H9 (cell line): ENCODE results near the gene LSM2. TPM values are rescaled to one million over a fixed set of nuclear protein-coding genes. Genes with fewer than 3 reads are reported as not detected.
A peak's percentile ranks its signal among the peaks of the same experiment; 100 is the strongest.

Source experiments
- DNase-seq: peaks from one replicate; pipeline ENCODE4 v3.0.0-alpha.2; 2017
- H2AFZ ChIP-seq: one replicate; pipeline ENCODE4 v1.6.1; 2013; ENCODE audit warnings: mild to moderate bottlenecking, low read length, control low read depth, moderate library complexity
- H2AK5ac ChIP-seq: 2 replicates; pipeline ENCODE4 v1.6.1; 2013; ENCODE audit warnings: low read length, control low read depth, mixed read lengths; ENCODE audit not compliant: insufficient read length
- H2BK120ac ChIP-seq: one replicate; pipeline ENCODE4 v1.6.1; 2013; ENCODE audit warnings: low read depth, mild to moderate bottlenecking, low read length, control low read depth, inconsistent platforms; ENCODE audit not compliant: poor library complexity, severe bottlenecking
- H2BK12ac ChIP-seq: 2 replicates; pipeline ENCODE4 v1.6.1; 2013; ENCODE audit warnings: low read length, control low read depth, mixed read lengths, low read depth; ENCODE audit not compliant: insufficient read length
- H2BK15ac ChIP-seq: 2 replicates; pipeline ENCODE4 v1.6.1; 2013; ENCODE audit warnings: low read depth, low read length, control low read depth
- H2BK20ac ChIP-seq: one replicate; pipeline ENCODE4 v1.6.1; 2013; ENCODE audit warnings: low read depth, mild to moderate bottlenecking, low read length, control low read depth, inconsistent platforms; ENCODE audit not compliant: poor library complexity, severe bottlenecking
- H2BK5ac ChIP-seq: 2 replicates; pipeline ENCODE4 v1.6.1; 2013; ENCODE audit warnings: low read length, control low read depth, mixed read lengths; ENCODE audit not compliant: insufficient read length
- H3K14ac ChIP-seq: 2 replicates; pipeline ENCODE4 v1.6.1; 2013; ENCODE audit warnings: low read length, control low read depth; ENCODE audit not compliant: insufficient read depth
- H3K18ac ChIP-seq: 2 replicates; pipeline ENCODE4 v1.6.1; 2013; ENCODE audit warnings: low read depth, mild to moderate bottlenecking, mixed read lengths, low read length, control low read depth; ENCODE audit not compliant: insufficient read length
- H3K23ac ChIP-seq: 2 replicates; pipeline ENCODE4 v1.6.1; 2013; ENCODE audit warnings: low read length, control low read depth, mixed read lengths, low read depth; ENCODE audit not compliant: insufficient read length
- H3K23me2 ChIP-seq: 2 replicates; pipeline ENCODE4 v1.6.1; 2013; ENCODE audit warnings: low read depth, mild to moderate bottlenecking, mixed read lengths, low read length, control low read depth; ENCODE audit not compliant: insufficient read length, poor library complexity, severe bottlenecking
- H3K27ac ChIP-seq: 2 replicates; pipeline ENCODE4 v1.5.1; 2013; ENCODE audit warnings: low read length, control low read depth, mixed read lengths, low read depth; ENCODE audit not compliant: insufficient read length
- H3K27me3 ChIP-seq: 2 replicates; pipeline ENCODE4 v1.6.1; 2013; ENCODE audit warnings: low read length, control low read depth, inconsistent platforms; ENCODE audit not compliant: insufficient read depth
- H3K4ac ChIP-seq: 2 replicates; pipeline ENCODE4 v1.6.1; 2013; ENCODE audit warnings: low read depth, mild to moderate bottlenecking, control low read depth, inconsistent platforms, low read length, moderate library complexity
- H3K4me1 ChIP-seq: 2 replicates; pipeline ENCODE4 v1.6.1; 2013; ENCODE audit warnings: low read length, control low read depth, inconsistent platforms; ENCODE audit not compliant: insufficient read depth
- H3K4me2 ChIP-seq: 2 replicates; pipeline ENCODE4 v1.6.1; 2013; ENCODE audit warnings: low read length, control low read depth, mixed read lengths; ENCODE audit not compliant: insufficient read length, insufficient read depth
- H3K56ac ChIP-seq: 2 replicates; pipeline ENCODE4 v1.6.1; 2013; ENCODE audit warnings: low read depth, mild to moderate bottlenecking, mixed read lengths, low read length, control low read depth; ENCODE audit not compliant: insufficient read length
- H3K79me1 ChIP-seq: 2 replicates; pipeline ENCODE4 v1.6.1; 2013; ENCODE audit warnings: low read depth, mild to moderate bottlenecking, moderate library complexity, low read length, control low read depth, inconsistent platforms; ENCODE audit not compliant: insufficient read depth, poor library complexity, severe bottlenecking
- H3K79me2 ChIP-seq: 2 replicates; pipeline ENCODE4 v1.6.1; 2013; ENCODE audit warnings: low read length, control low read depth, inconsistent platforms; ENCODE audit not compliant: insufficient read depth
- H3K9ac ChIP-seq: 2 replicates; pipeline ENCODE4 v1.6.1; 2013; ENCODE audit warnings: low read length, control low read depth, mixed read lengths; ENCODE audit not compliant: insufficient read length; ENCODE audit errors: extremely low read depth
- H3K9me3 ChIP-seq: one replicate; pipeline ENCODE4 v1.6.1; 2013; ENCODE audit warnings: low read depth, low read length, inconsistent platforms; ENCODE audit not compliant: control insufficient read depth
- H3T11ph ChIP-seq: one replicate; pipeline ENCODE4 v1.6.1; 2013; ENCODE audit warnings: mild to moderate bottlenecking, low read length, control low read depth, inconsistent platforms
- H4K20me1 ChIP-seq: one replicate; pipeline ENCODE4 v1.6.1; 2013; ENCODE audit not compliant: control insufficient read depth, insufficient read length, insufficient read depth
- H4K5ac ChIP-seq: 2 replicates; pipeline ENCODE4 v1.6.1; 2013; ENCODE audit warnings: low read depth, mild to moderate bottlenecking, mixed read lengths, low read length, control low read depth; ENCODE audit not compliant: insufficient read length
- H4K8ac ChIP-seq: replicated peaks from 2 replicates; pipeline ENCODE4 v1.6.1; 2013; ENCODE audit warnings: low read length, control low read depth, mixed read lengths, low read depth; ENCODE audit not compliant: insufficient read length
- H4K91ac ChIP-seq: 2 replicates; pipeline ENCODE4 v1.6.1; 2013; ENCODE audit warnings: low read depth, mild to moderate bottlenecking, moderate library complexity, mixed read lengths, low read length, control low read depth; ENCODE audit not compliant: insufficient read length
- H3K27ac Mint-ChIP-seq, 3 experiments: 2 replicates in 2 of 3; 3 replicates in 1 of 3; pipeline ENCODE4 v1.8.0; 2020 to 2021; ENCODE audit warnings: mixed read lengths in 3 of 3, mild to moderate bottlenecking in 1 of 3, moderate library complexity in 1 of 3
- H3K27me3 Mint-ChIP-seq: 2 replicates; pipeline ENCODE4 v1.8.0; 2021; ENCODE audit warnings: low read depth, mild to moderate bottlenecking, moderate library complexity, mixed read lengths
- H3K36me3 Mint-ChIP-seq, 3 experiments: 2 replicates in 2 of 3; 3 replicates in 1 of 3; pipeline ENCODE4 v1.8.0; 2020 to 2021; ENCODE audit warnings: low read depth in 3 of 3, mixed read lengths in 3 of 3; ENCODE audit not compliant: insufficient read depth in 1 of 3
- H3K4me1 Mint-ChIP-seq, 2 experiments: 2 replicates each; pipeline ENCODE4 v1.8.0; 2020; ENCODE audit warnings: mixed read lengths in 2 of 2
- H3K4me3 Mint-ChIP-seq, 2 experiments: 2 replicates in 1 of 2; 3 replicates in 1 of 2; pipeline ENCODE4 v1.8.0; 2020 to 2021; ENCODE audit warnings: mild to moderate bottlenecking in 2 of 2, mixed read lengths in 2 of 2, moderate library complexity in 1 of 2
- H3K9me3 Mint-ChIP-seq, 2 experiments: 2 replicates in 1 of 2; 3 replicates in 1 of 2; pipeline ENCODE4 v1.8.0; 2020; ENCODE audit warnings: mild to moderate bottlenecking in 2 of 2, mixed read lengths in 2 of 2, moderate library complexity in 1 of 2
- CTCF ChIP-seq: fragments of 200-600 bp; sonication (generic); conservative IDR thresholded peaks from 3 replicates; pipeline ENCODE4 v1.8.0; 2021; ENCODE audit warnings: antibody characterized with exemption, mild to moderate bottlenecking
- WGBS: extraction: QIAGEN DNeasy Blood & Tissue Kit; methylation state at CpG from one replicate; pipeline ENCODE4 v1.1.7; 2013; ENCODE audit warnings: missing lambda C conversion rate, low lambda C conversion rate, mixed read lengths; ENCODE audit not compliant: insufficient read length; ENCODE audit errors: extremely low coverage; 5-methylcytosine and 5-hydroxymethylcytosine counted together
- total RNA-seq: library from RNA; stranded (reverse); gene quantifications from 2 replicates; pipeline ENCODE4 v1.2.1, GENCODE V29; 2021

Gene LSM2
- total RNA-seq, 1 experiment from 2014 or later = 123 TPM

DNA sequence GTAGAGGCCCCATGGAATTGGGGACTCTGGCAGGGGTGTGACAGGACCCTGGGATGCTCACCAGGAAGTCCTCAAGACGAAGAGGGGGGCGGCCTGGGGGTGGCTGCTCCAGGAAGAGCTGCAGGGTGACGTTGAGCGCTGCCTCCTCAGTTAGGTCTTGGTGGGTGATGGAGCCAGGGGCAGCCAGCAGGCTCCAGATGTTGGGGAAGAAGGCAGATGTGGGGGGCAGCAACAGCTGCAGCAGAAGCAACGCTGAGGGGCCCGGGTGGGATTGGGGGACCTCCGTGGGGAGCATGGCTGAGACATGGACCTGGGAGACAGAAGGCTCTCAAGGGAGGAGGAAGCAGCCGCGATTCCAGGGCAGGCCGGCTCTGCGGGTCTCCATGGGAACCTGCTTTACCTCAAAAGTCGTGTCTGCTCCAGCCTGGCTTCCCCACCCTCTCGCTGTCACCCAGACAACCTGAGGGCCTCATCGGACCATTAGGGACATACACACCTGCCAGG is 30.2 kb downstream of the LSM2 start:
- no peak for DNase-seq
- Histone ChIP-seq H4K20me1 (no peaks in the 10 kb centered on the region), H3K9ac (no peak overlapping the region), H2AK5ac (no peak overlapping the region), H4K5ac (no peak overlapping the region), H2BK120ac (no peak overlapping the region), H2BK5ac (no peak overlapping the region), H4K8ac (no peak overlapping the region), H3K27me3 (no peaks in the 10 kb centered on the region), H2BK20ac (no peak overlapping the region), H3K56ac (no peak overlapping the region), H3K27ac (no peak overlapping the region), H3K4ac (no peak overlapping the region), H3K14ac (no peak overlapping the region), H2AFZ (no peak overlapping the region), H2BK12ac (no peak overlapping the region), H3K79me1 (no peaks in the 10 kb centered on the region), H3K18ac (no peak overlapping the region), H4K91ac (no peak overlapping the region), H3K4me2 (no peak overlapping the region), H3K4me1 (no peaks in the 10 kb centered on the region), H3K23me2 (no peaks in the 10 kb centered on the region), H3T11ph (no peak overlapping the region), H3K79me2 (no peaks in the 10 kb centered on the region), H2BK15ac (no peak overlapping the region), H3K9me3 (no peaks in the 10 kb centered on the region), H3K23ac (no peak overlapping the region)
- Mint-ChIP-seq H3K4me1 (peaks cover 5 to 10% of the 10 kb centered on the region in 2 experiments; a peak in 3 of 4 replicates), H3K4me3 (no peak overlapping the region), H3K9me3 (no peaks in the 10 kb centered on the region), H3K27ac (peak overlapping the region in 2 of 3 experiments; percentile 52 to 61; a peak in 2 of 7 replicates), H3K27me3 (no peaks in the 10 kb centered on the region), H3K36me3 (peaks cover 22 to 39% (median 24%) of the 10 kb centered on the region in 3 experiments; a peak in 6 of 7 replicates)
- no peak for TF ChIP-seq CTCF
- no CpG with 5 or more reads among the region's 14 CpGs for WGBS
